Adrenal gland (tissue), 5 donors: ENCODE results near the gene VPS35L.

Experiments
- POLR2A ChIP-seq, 2 donors: fragments of 450-650 bp; IDR thresholded peaks; one replicate each; pipeline ENCODE4 v1.6.1; 2017; ENCODE audit warnings: antibody characterized with exemption in 2 of 2, mild to moderate bottlenecking in 2 of 2, moderate library complexity in 1 of 2
- TF ChIP-seq, protein P1 (sequence below), 6 experiments: fragments of 450-650 bp in 4 of 6; fragments of 200-600 bp in 2 of 6; sonication (generic) in 1 of 6; IDR thresholded peaks; 1 replicate in 5 of 6; 2 replicates in 1 of 6; pipeline versions ENCODE4 v1.5.1 to v1.8.0; 2016 to 2021; ENCODE audit warnings: antibody characterized with exemption in 6 of 6, mild to moderate bottlenecking in 2 of 6, moderate library complexity in 1 of 6
- donor health status: DM: no; HTN: no; CAD: no.

- TF ChIP-seq, protein P1, sequence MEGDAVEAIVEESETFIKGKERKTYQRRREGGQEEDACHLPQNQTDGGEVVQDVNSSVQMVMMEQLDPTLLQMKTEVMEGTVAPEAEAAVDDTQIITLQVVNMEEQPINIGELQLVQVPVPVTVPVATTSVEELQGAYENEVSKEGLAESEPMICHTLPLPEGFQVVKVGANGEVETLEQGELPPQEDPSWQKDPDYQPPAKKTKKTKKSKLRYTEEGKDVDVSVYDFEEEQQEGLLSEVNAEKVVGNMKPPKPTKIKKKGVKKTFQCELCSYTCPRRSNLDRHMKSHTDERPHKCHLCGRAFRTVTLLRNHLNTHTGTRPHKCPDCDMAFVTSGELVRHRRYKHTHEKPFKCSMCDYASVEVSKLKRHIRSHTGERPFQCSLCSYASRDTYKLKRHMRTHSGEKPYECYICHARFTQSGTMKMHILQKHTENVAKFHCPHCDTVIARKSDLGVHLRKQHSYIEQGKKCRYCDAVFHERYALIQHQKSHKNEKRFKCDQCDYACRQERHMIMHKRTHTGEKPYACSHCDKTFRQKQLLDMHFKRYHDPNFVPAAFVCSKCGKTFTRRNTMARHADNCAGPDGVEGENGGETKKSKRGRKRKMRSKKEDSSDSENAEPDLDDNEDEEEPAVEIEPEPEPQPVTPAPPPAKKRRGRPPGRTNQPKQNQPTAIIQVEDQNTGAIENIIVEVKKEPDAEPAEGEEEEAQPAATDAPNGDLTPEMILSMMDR (IDR thresholded peaks at IDR 0.05), result no peak
- no peak for TF ChIP-seq POLR2A (IDR thresholded peaks at IDR 0.05)
Observed at GRCh38 chr16:19689342-19689741, 133.8 kb downstream of the VPS35L start.
